Astrocyte (in vitro differentiated cells and primary cell): ENCODE measurements around the gene TMPRSS7. TPM values are rescaled to one million over a fixed set of nuclear protein-coding genes. Genes with fewer than 3 reads are reported as not detected.

Experiments
- DNase-seq: peaks from one replicate; pipeline ENCODE4 v3.0.0-alpha.2; 2010; ENCODE audit warnings: low read depth
- FAIRE-seq: peaks from 2 replicates; lab custom pipeline; 2011; peaks lifted over from hg19 to GRCh38; lab: Jason Lieb, UNC
- H2AFZ ChIP-seq: 2 replicates; pipeline ENCODE4 v1.6.0; 2012; ENCODE audit warnings: low read depth, low read length, inconsistent platforms
- H3K27ac ChIP-seq: 2 replicates; pipeline ENCODE4 v1.5.1; 2011; ENCODE audit warnings: low read depth, low read length, inconsistent platforms
- H3K27me3 ChIP-seq: 2 replicates; pipeline ENCODE4 v1.6.0; 2011; ENCODE audit warnings: low read length, inconsistent platforms; ENCODE audit not compliant: insufficient read depth
- H3K36me3 ChIP-seq: 2 replicates; pipeline ENCODE4 v1.5.1; 2011; ENCODE audit warnings: low read length, inconsistent platforms; ENCODE audit not compliant: insufficient read depth
- H3K4me1 ChIP-seq: 2 replicates; pipeline ENCODE4 v1.5.1; 2011; ENCODE audit warnings: low read length, inconsistent platforms; ENCODE audit not compliant: insufficient read depth
- H3K4me2 ChIP-seq: 2 replicates; pipeline ENCODE4 v1.6.0; 2012; ENCODE audit warnings: low read length, inconsistent platforms
- H3K4me3 ChIP-seq: 2 replicates; pipeline ENCODE4 v1.5.1; 2011; ENCODE audit warnings: low read depth, mild to moderate bottlenecking, low read length, inconsistent platforms; ENCODE audit not compliant: insufficient read depth
- H3K79me2 ChIP-seq: 2 replicates; pipeline ENCODE4 v1.6.0; 2012; ENCODE audit warnings: mild to moderate bottlenecking, low read length, inconsistent platforms; ENCODE audit not compliant: insufficient read depth
- H3K9ac ChIP-seq: 2 replicates; pipeline ENCODE4 v1.6.0; 2012; ENCODE audit warnings: mild to moderate bottlenecking, low read length, inconsistent platforms
- H3K9me3 ChIP-seq: 2 replicates; pipeline ENCODE4 v1.5.1; 2012; ENCODE audit warnings: low read depth, mild to moderate bottlenecking, low read length, inconsistent platforms; ENCODE audit not compliant: insufficient read depth
- H4K20me1 ChIP-seq: 2 replicates; pipeline ENCODE4 v1.6.0; 2012; ENCODE audit warnings: low read length, inconsistent platforms; ENCODE audit not compliant: insufficient read depth
- H3K27ac Mint-ChIP-seq: one replicate; pipeline ENCODE4 v1.8.0; 2021; ENCODE audit warnings: mild to moderate bottlenecking, mixed read lengths; ENCODE audit not compliant: unreplicated experiment
- H3K27me3 Mint-ChIP-seq: one replicate; pipeline ENCODE4 v1.8.0; 2021; ENCODE audit warnings: low read depth, mixed read lengths; ENCODE audit not compliant: unreplicated experiment
- H3K36me3 Mint-ChIP-seq: one replicate; pipeline ENCODE4 v1.8.0; 2021; ENCODE audit warnings: low read depth, mixed read lengths; ENCODE audit not compliant: unreplicated experiment
- H3K4me1 Mint-ChIP-seq: one replicate; pipeline ENCODE4 v1.8.0; 2021; ENCODE audit warnings: low read depth, mixed read lengths; ENCODE audit not compliant: unreplicated experiment
- H3K4me3 Mint-ChIP-seq: one replicate; pipeline ENCODE4 v1.8.0; 2021; ENCODE audit warnings: mild to moderate bottlenecking, moderate library complexity, mixed read lengths; ENCODE audit not compliant: unreplicated experiment
- H3K9me3 Mint-ChIP-seq: one replicate; pipeline ENCODE4 v1.8.0; 2021; ENCODE audit warnings: mild to moderate bottlenecking, mixed read lengths; ENCODE audit not compliant: unreplicated experiment
- EZH2 ChIP-seq: IDR thresholded peaks from 2 replicates; pipeline ENCODE4 v1.6.1; 2012; ENCODE audit warnings: mild to moderate bottlenecking, low read length, inconsistent platforms; ENCODE audit not compliant: insufficient read depth
- total RNA-seq: library from RNA; stranded (reverse); gene quantifications from 2 replicates; pipeline ENCODE4 v1.2.1, GENCODE V29; 2021
- TF ChIP-seq, protein P1 (sequence below): IDR thresholded peaks from 2 replicates; pipeline ENCODE4 v1.5.1; 2011; ENCODE audit warnings: low read depth, mild to moderate bottlenecking, inconsistent platforms, low read length, moderate library complexity; ENCODE audit not compliant: insufficient read depth

TMPRSS7 gene
- total RNA-seq, 1 donor from 2014 or later, result not detected

DNA sequence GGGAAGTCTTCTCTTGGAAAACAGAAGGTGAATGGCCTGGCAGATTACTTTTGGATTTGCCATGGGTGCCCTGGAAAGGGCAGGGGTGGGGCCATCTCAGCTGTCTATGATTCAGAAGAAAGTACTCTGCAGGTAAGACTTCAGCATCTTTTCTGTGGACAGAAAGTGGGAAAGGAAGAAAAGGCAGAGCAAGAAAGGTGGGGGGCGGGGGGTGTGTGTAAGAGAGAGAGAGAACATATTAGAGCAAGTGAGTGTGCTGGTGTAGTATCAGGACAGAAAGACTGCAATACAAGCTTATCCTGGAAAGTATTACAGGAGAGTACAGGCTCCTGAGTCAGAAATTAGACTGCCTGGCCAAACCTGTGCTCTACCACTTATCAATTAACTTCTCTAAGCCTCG, 30.3 kb upstream of the TMPRSS7 start:
- Mint-ChIP-seq H3K27ac (no peak overlapping the region), H3K36me3 (no peaks in the 10 kb centered on the region), H3K4me3 (peak overlapping the region; percentile 45), H3K9me3 (no peaks in the 10 kb centered on the region), H3K27me3 (no peaks in the 10 kb centered on the region), H3K4me1 (peaks cover 58% of the 10 kb centered on the region)
- no peak overlapping the region for H3K27ac ChIP-seq
- no peak overlapping the region for H3K4me3 ChIP-seq
- H3K36me3 ChIP-seq, result peaks cover 11% of the 10 kb centered on the region
- peaks cover 26% of the 10 kb centered on the region for H3K79me2 ChIP-seq
- no peak overlapping the region for H3K4me2 ChIP-seq
- no peak for TF ChIP-seq EZH2
- TF ChIP-seq, protein P1, sequence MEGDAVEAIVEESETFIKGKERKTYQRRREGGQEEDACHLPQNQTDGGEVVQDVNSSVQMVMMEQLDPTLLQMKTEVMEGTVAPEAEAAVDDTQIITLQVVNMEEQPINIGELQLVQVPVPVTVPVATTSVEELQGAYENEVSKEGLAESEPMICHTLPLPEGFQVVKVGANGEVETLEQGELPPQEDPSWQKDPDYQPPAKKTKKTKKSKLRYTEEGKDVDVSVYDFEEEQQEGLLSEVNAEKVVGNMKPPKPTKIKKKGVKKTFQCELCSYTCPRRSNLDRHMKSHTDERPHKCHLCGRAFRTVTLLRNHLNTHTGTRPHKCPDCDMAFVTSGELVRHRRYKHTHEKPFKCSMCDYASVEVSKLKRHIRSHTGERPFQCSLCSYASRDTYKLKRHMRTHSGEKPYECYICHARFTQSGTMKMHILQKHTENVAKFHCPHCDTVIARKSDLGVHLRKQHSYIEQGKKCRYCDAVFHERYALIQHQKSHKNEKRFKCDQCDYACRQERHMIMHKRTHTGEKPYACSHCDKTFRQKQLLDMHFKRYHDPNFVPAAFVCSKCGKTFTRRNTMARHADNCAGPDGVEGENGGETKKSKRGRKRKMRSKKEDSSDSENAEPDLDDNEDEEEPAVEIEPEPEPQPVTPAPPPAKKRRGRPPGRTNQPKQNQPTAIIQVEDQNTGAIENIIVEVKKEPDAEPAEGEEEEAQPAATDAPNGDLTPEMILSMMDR, result no peak
- H2AFZ ChIP-seq, result no peak overlapping the region
- H3K4me1 ChIP-seq, result peaks cover 44% of the 10 kb centered on the region
- no peak for DNase-seq
- no peak for FAIRE-seq
- H3K9ac ChIP-seq, result no peak overlapping the region
- H3K9me3 ChIP-seq, result no peaks in the 10 kb centered on the region
- H4K20me1 ChIP-seq, result no peaks in the 10 kb centered on the region
- H3K27me3 ChIP-seq, result no peaks in the 10 kb centered on the region

- no peaks in the 10 kb centered on the region for H3K27me3 ChIP-seq
- no peak for TF ChIP-seq EZH2
- TF ChIP-seq, protein P1, result no peak
- H3K4me3 ChIP-seq, result no peak overlapping the region
- H3K36me3 ChIP-seq, result peaks cover 14% of the 10 kb centered on the region
- no peaks in the 10 kb centered on the region for H3K27me3 Mint-ChIP-seq
- peaks cover 56% of the 10 kb centered on the region for H3K4me1 Mint-ChIP-seq
- H3K4me2 ChIP-seq, result peak overlapping the region; percentile 13
- H3K9ac ChIP-seq, result no peak overlapping the region
- FAIRE-seq (no peak), DNase-seq (no peak)
- no peaks in the 10 kb centered on the region for H3K36me3 Mint-ChIP-seq
- H3K4me3 Mint-ChIP-seq, result peak overlapping the region; percentile 45
- peaks cover under 1% of the 10 kb centered on the region for H3K9me3 Mint-ChIP-seq
- no peak overlapping the region for H3K27ac Mint-ChIP-seq
- no peaks in the 10 kb centered on the region for H4K20me1 ChIP-seq
- H3K9me3 ChIP-seq, result no peaks in the 10 kb centered on the region
- peaks cover 21% of the 10 kb centered on the region for H3K79me2 ChIP-seq
- H3K27ac ChIP-seq, result no peak overlapping the region
- H3K4me1 ChIP-seq, result peaks cover 44% of the 10 kb centered on the region
- H2AFZ ChIP-seq, result no peak overlapping the region
Observed at GRCh38 chr3:112004669-112005068, 29.9 kb upstream of the TMPRSS7 start.

GRCh38 chr3:112005091-112005672, 29.4 kb upstream of the TMPRSS7 start:
- Mint-ChIP-seq H3K27me3 (no peaks in the 10 kb centered on the region), H3K9me3 (peaks cover 1% of the 10 kb centered on the region), H3K36me3 (no peaks in the 10 kb centered on the region), H3K27ac (no peak overlapping the region), H3K4me3 (no peak overlapping the region), H3K4me1 (peaks cover 54% of the 10 kb centered on the region)
- DNase-seq (peak; percentile 64), FAIRE-seq (no peak)
- Histone ChIP-seq H3K4me2 (peak overlapping the region; percentile 13), H3K27me3 (no peaks in the 10 kb centered on the region), H3K9me3 (no peaks in the 10 kb centered on the region), H3K79me2 (peaks cover 16% of the 10 kb centered on the region), H4K20me1 (no peaks in the 10 kb centered on the region), H3K9ac (no peak overlapping the region), H3K36me3 (peaks cover 14% of the 10 kb centered on the region), H3K4me3 (no peak overlapping the region), H3K27ac (no peak overlapping the region), H2AFZ (no peak overlapping the region), H3K4me1 (peaks cover 44% of the 10 kb centered on the region)
- TF ChIP-seq, protein P1, result no peak
- no peak for TF ChIP-seq EZH2
